Right lobe of liver (tissue), 4 donors: ENCODE results near the gene IFI44L.

Experiments used
- CTCF ChIP-seq, 4 donors: fragments of 200-600 bp in 3 of 4; fragments of 450-650 bp in 1 of 4; IDR thresholded peaks; one replicate each; pipeline versions ENCODE4 v1.5.1 to v1.8.0; 2016 to 2022; ENCODE audit warnings: antibody characterized with exemption in 4 of 4, mild to moderate bottlenecking in 2 of 4
- POLR2A ChIP-seq: fragments of 450-650 bp; IDR thresholded peaks from one replicate; pipeline ENCODE4 v1.6.1; 2017; ENCODE audit warnings: antibody characterized with exemption, mild to moderate bottlenecking
- donor health status: DM: no; HTN: no; CAD: no.
- donor health status: DM: no; HTN: no; CAD: no.
- donor health status: DM: no; HTN: yes; CAD: no.

GRCh38 chr1:78687315-78687714 is 67.1 kb downstream of the IFI44L start:
- TF ChIP-seq CTCF (IDR thresholded peaks at IDR 0.05) (no peak), POLR2A (no peak)
